Vagina (tissue), 2 donors: ENCODE measurements around the gene ASAH2. TPM values are rescaled to one million over a fixed set of nuclear protein-coding genes. Genes with fewer than 3 reads are reported as not detected.

ENCODE experiments used
- DNase-seq, 2 donors: peaks; one replicate each; pipeline ENCODE4 v3.0.0-alpha.2; 2017; ENCODE audit errors: extremely low spot score in 2 of 2
- H3K27ac ChIP-seq: fragments of 200-600 bp; sonication (generic); one replicate; pipeline ENCODE4 v1.5.1; 2019
- H3K27me3 ChIP-seq: fragments of 200-600 bp; sonication (generic); one replicate; pipeline ENCODE4 v1.5.1; 2019
- H3K36me3 ChIP-seq, 2 donors: fragments of 200-600 bp; sonication (generic); one replicate each; pipeline ENCODE4 v1.5.1; 2017 to 2019
- H3K4me1 ChIP-seq: fragments of 200-600 bp; sonication (generic); one replicate; pipeline ENCODE4 v1.5.1; 2019
- H3K4me3 ChIP-seq, 2 donors: fragments of 200-600 bp; sonication (generic); 1 replicate in 1 of 2; 2 replicates in 1 of 2; pipeline ENCODE4 v1.5.1; 2016 to 2019
- H3K9me3 ChIP-seq: fragments of 200-600 bp; sonication (generic); one replicate; pipeline ENCODE4 v1.5.1; 2019
- CTCF ChIP-seq, 3 experiments: fragments of 450-650 bp in 2 of 3; fragments of 200-600 bp in 1 of 3; sonication (generic) in 1 of 3; IDR thresholded peaks; one replicate each; pipeline ENCODE4 v1.5.1; 2017 to 2019; ENCODE audit warnings: antibody characterized with exemption in 3 of 3, mild to moderate bottlenecking in 2 of 3, moderate library complexity in 2 of 3
- POLR2A ChIP-seq, 2 donors: fragments of 450-650 bp; IDR thresholded peaks; one replicate each; pipeline ENCODE4 v1.6.1; 2017; ENCODE audit warnings: antibody characterized with exemption in 2 of 2, mild to moderate bottlenecking in 2 of 2, moderate library complexity in 2 of 2
- POLR2AphosphoS5 ChIP-seq, 2 donors: sonication (generic); formaldehyde crosslinking; IDR thresholded peaks; one replicate each; pipeline ENCODE4 v1.9.0; 2017; ENCODE audit warnings: antibody characterized with exemption in 2 of 2, mild to moderate bottlenecking in 2 of 2, low read depth in 1 of 2; ENCODE audit not compliant: insufficient read depth in 1 of 2
- intact Hi-C: fragments of 100-400 bp; cut with DNase I; formaldehyde crosslinking; loops from one replicate; pipeline ENCODE4 v1.15.1; 2023
- total RNA-seq: library from RNA; depleted of rRNA; stranded (reverse); fragments of >200 nt; gene quantifications from one replicate; pipeline ENCODE4 v1.2.3, GENCODE V29; 2016

Gene ASAH2
- total RNA-seq, 1 donor from 2014 or later, result 2.5 TPM

- H3K27me3 ChIP-seq, result no peaks in the 10 kb centered on the region
- no peaks in the 10 kb centered on the region for H3K36me3 ChIP-seq
- DNase-seq, result no peak
- H3K27ac ChIP-seq, result no peak overlapping the region
- no peaks in the 10 kb centered on the region for H3K9me3 ChIP-seq
- TF ChIP-seq CTCF (IDR thresholded peaks at IDR 0.05) (no peak), POLR2AphosphoS5 (IDR thresholded peaks at IDR 0.05; ENCODE audit: insufficient read depth in 1 of 2, low read depth in 1 of 2) (no peak), POLR2A (IDR thresholded peaks at IDR 0.05) (no peak)
- intact Hi-C loops, result no loop called here
- H3K4me3 ChIP-seq, result no peak overlapping the region
- no peaks in the 10 kb centered on the region for H3K4me1 ChIP-seq
Observed at GRCh38 chr10:50232261-50232639, 19.1 kb downstream of the ASAH2 start.

GRCh38 chr10:50231515-50232260 is 19.6 kb downstream of the ASAH2 start:
- DNase-seq, result no peak
- Histone ChIP-seq H3K27ac (no peak overlapping the region), H3K9me3 (no peaks in the 10 kb centered on the region), H3K4me1 (no peaks in the 10 kb centered on the region), H3K36me3 (no peaks in the 10 kb centered on the region), H3K4me3 (no peak overlapping the region), H3K27me3 (no peaks in the 10 kb centered on the region)
- TF ChIP-seq POLR2A (IDR thresholded peaks at IDR 0.05), result no peak
- no peak for TF ChIP-seq CTCF (IDR thresholded peaks at IDR 0.05)
- no peak for TF ChIP-seq POLR2AphosphoS5 (IDR thresholded peaks at IDR 0.05; ENCODE audit: insufficient read depth in 1 of 2, low read depth in 1 of 2)
- intact Hi-C loops, result no loop called here

GRCh38 chr10:50229460-50229859 is 21.9 kb downstream of the ASAH2 start:
- no peaks in the 10 kb centered on the region for H3K36me3 ChIP-seq
- intact Hi-C loops, result no loop called here
- no peaks in the 10 kb centered on the region for H3K4me1 ChIP-seq
- no peaks in the 10 kb centered on the region for H3K27me3 ChIP-seq
- no peaks in the 10 kb centered on the region for H3K9me3 ChIP-seq
- no peak for TF ChIP-seq POLR2AphosphoS5 (IDR thresholded peaks at IDR 0.05; ENCODE audit: insufficient read depth in 1 of 2, low read depth in 1 of 2)
- no peak for TF ChIP-seq POLR2A (IDR thresholded peaks at IDR 0.05)
- no peak for TF ChIP-seq CTCF (IDR thresholded peaks at IDR 0.05)
- no peak overlapping the region for H3K27ac ChIP-seq
- H3K4me3 ChIP-seq, result no peak overlapping the region
- DNase-seq, result no peak

GRCh38 chr10:50228672-50229071 is 22.6 kb downstream of the ASAH2 start:
- no peak for TF ChIP-seq POLR2AphosphoS5 (IDR thresholded peaks at IDR 0.05; ENCODE audit: insufficient read depth in 1 of 2, low read depth in 1 of 2)
- Histone ChIP-seq H3K27me3 (no peaks in the 10 kb centered on the region), H3K27ac (no peak overlapping the region), H3K9me3 (no peaks in the 10 kb centered on the region), H3K36me3 (no peaks in the 10 kb centered on the region), H3K4me3 (no peak overlapping the region), H3K4me1 (no peaks in the 10 kb centered on the region)
- no peak for DNase-seq
- intact Hi-C loops, result no loop called here

- H3K4me1 ChIP-seq, result no peaks in the 10 kb centered on the region
Observed at GRCh38 chr10:50226610-50227009, 24.7 kb downstream of the ASAH2 start.

More at GRCh38 chr10:50226610-50227009, 24.7 kb downstream of the ASAH2 start:
- Histone ChIP-seq H3K4me3 (no peak overlapping the region), H3K9me3 (no peaks in the 10 kb centered on the region), H3K27ac (no peak overlapping the region), H3K27me3 (no peaks in the 10 kb centered on the region), H3K36me3 (no peaks in the 10 kb centered on the region)
- intact Hi-C loops, result no loop called here
- TF ChIP-seq POLR2AphosphoS5 (IDR thresholded peaks at IDR 0.05; ENCODE audit: insufficient read depth in 1 of 2, low read depth in 1 of 2) (no peak), CTCF (IDR thresholded peaks at IDR 0.05) (no peak), POLR2A (IDR thresholded peaks at IDR 0.05) (no peak)
- DNase-seq, result no peak
